ENCODE results near the gene EFNA5.

DNA sequence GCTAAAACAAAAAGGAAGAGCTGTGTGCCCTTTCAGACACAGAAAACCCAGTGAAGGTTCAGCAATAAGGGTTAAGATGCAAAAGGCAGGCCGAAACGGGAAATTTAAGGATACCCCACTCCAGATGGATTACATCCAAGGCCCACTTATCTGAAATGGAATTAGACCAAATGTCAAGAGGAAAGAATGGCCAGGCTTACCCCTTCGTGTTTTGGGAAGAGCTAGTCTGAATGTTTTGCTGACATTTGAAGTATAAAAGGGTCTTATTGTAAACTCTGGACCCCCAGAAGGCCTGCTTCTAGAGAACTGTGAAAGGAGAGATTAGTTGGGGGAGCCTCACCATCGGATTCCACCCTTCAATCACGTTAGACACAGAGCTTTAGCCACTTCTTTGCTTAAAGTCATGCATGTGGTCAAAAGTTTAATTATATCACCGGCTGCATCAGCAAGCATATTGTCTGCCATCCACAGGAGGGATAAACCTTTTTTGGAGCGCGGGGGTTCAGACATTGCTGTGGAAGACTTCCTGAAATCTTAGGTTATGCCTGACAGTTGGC lies 93.3 kb downstream of the EFNA5 start:
- TF ChIP-seq CTCF (IDR thresholded peaks at IDR 0.05) (no peak), POLR2A (IDR thresholded peaks at IDR 0.05) (no peak)

All from vagina (tissue), 2 donors.